ENCODE data around the gene PFDN4. TPM values are rescaled to one million over a fixed set of nuclear protein-coding genes. Genes with fewer than 3 reads are reported as not detected.

PFDN4 gene
- total and polyA plus RNA-seq, 2 of the 13 experiments (the other 11 are each of a cell fraction or from before 2014, with no cell fraction given), result 59.8 to 227 TPM

DNA sequence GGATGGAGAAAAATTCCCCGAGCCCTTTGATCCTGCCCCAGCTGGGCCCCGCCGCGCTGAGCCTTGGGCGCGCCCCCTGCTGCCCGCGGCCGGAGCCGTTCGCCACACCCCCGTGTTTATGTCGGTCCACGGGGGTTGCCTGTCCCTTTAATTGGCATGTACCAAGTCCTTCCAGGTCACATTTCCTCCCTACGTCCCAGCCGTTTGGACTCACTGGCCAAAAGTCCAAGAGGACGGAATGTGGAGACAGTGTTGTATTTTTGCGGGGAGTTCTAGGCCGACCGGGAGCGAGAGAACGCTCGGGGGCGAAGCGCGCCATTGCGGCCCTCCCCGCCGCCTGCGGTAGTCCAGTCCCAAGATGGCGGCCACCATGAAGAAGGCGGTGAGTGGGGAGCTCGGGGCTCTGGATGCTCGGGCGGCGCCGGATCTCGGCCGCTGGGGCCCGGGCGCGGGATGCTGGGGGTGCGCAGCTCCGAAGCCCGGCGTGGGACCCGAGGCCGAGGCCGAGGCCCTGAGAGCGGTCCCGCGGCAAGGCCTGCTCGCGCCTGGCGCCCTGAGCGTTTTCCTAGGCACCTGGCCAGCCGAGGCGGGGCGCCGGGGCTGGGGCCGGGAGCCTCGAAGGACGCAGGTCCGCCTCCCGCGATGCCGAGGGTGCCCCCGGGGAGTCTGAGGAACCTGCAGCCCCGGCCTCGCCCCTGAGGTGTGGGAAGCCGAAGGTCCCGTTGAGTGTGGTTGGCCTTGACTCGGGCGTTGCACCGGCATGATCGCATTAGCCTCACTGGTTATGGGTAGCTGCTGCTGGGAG, at the start of gene PFDN4 (continued):
- TF ChIP-seq, protein P1, sequence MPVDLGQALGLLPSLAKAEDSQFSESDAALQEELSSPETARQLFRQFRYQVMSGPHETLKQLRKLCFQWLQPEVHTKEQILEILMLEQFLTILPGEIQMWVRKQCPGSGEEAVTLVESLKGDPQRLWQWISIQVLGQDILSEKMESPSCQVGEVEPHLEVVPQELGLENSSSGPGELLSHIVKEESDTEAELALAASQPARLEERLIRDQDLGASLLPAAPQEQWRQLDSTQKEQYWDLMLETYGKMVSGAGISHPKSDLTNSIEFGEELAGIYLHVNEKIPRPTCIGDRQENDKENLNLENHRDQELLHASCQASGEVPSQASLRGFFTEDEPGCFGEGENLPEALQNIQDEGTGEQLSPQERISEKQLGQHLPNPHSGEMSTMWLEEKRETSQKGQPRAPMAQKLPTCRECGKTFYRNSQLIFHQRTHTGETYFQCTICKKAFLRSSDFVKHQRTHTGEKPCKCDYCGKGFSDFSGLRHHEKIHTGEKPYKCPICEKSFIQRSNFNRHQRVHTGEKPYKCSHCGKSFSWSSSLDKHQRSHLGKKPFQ (CRISPR knock-in tag; IDR thresholded peaks at IDR 0.05; ENCODE audit: insufficient replicate concordance), result no peak
- TF ChIP-seq, protein P2, sequence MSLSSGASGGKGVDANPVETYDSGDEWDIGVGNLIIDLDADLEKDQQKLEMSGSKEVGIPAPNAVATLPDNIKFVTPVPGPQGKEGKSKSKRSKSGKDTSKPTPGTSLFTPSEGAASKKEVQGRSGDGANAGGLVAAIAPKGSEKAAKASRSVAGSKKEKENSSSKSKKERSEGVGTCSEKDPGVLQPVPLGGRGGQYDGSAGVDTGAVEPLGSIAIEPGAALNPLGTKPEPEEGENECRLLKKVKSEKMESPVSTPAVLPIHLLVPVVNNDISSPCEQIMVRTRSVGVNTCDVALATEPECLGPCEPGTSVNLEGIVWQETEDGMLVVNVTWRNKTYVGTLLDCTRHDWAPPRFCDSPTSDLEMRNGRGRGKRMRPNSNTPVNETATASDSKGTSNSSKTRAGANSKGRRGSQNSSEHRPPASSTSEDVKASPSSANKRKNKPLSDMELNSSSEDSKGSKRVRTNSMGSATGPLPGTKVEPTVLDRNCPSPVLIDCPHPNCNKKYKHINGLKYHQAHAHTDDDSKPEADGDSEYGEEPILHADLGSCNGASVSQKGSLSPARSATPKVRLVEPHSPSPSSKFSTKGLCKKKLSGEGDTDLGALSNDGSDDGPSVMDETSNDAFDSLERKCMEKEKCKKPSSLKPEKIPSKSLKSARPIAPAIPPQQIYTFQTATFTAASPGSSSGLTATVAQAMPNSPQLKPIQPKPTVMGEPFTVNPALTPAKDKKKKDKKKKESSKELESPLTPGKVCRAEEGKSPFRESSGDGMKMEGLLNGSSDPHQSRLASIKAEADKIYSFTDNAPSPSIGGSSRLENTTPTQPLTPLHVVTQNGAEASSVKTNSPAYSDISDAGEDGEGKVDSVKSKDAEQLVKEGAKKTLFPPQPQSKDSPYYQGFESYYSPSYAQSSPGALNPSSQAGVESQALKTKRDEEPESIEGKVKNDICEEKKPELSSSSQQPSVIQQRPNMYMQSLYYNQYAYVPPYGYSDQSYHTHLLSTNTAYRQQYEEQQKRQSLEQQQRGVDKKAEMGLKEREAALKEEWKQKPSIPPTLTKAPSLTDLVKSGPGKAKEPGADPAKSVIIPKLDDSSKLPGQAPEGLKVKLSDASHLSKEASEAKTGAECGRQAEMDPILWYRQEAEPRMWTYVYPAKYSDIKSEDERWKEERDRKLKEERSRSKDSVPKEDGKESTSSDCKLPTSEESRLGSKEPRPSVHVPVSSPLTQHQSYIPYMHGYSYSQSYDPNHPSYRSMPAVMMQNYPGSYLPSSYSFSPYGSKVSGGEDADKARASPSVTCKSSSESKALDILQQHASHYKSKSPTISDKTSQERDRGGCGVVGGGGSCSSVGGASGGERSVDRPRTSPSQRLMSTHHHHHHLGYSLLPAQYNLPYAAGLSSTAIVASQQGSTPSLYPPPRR (CRISPR knock-in tag; IDR thresholded peaks at IDR 0.05; ENCODE audit: borderline replicate concordance), result no peak
- TF ChIP-seq, protein P3, sequence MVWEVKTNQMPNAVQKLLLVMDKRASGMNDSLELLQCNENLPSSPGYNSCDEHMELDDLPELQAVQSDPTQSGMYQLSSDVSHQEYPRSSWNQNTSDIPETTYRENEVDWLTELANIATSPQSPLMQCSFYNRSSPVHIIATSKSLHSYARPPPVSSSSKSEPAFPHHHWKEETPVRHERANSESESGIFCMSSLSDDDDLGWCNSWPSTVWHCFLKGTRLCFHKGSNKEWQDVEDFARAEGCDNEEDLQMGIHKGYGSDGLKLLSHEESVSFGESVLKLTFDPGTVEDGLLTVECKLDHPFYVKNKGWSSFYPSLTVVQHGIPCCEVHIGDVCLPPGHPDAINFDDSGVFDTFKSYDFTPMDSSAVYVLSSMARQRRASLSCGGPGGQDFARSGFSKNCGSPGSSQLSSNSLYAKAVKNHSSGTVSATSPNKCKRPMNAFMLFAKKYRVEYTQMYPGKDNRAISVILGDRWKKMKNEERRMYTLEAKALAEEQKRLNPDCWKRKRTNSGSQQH (CRISPR knock-in tag; IDR thresholded peaks at IDR 0.05; ENCODE audit: low read depth), result peak; percentile 93; the same call in 1 of the 2 replicates
- TF ChIP-seq ZSCAN9 (CRISPR knock-in tag; IDR thresholded peaks at IDR 0.05; ENCODE audit: borderline replicate concordance) (peak; percentile 93), TARDBP (CRISPR knock-in tag; IDR thresholded peaks at IDR 0.05) (peak; percentile 95), ZFP1 (CRISPR knock-in tag; IDR thresholded peaks at IDR 0.05) (peak; percentile 64), ZNF335 (CRISPR knock-in tag; IDR thresholded peaks at IDR 0.05) (peak; percentile 82), SALL1 (CRISPR knock-in tag; IDR thresholded peaks at IDR 0.05) (peak; percentile 96), ADNP (CRISPR knock-in tag; IDR thresholded peaks at IDR 0.05) (no peak; the same call in 1 of the 2 replicates), ZNF12 (CRISPR knock-in tag; IDR thresholded peaks at IDR 0.05) (no peak; the same call in 1 of the 2 replicates), MIER2 (CRISPR knock-in tag; IDR thresholded peaks at IDR 0.05) (peak; percentile 72; the same call in 1 of the 2 replicates), HES4 (CRISPR knock-in tag; IDR thresholded peaks at IDR 0.05; ENCODE audit: borderline replicate concordance) (peak; percentile 90), GPN1 (CRISPR knock-in tag; IDR thresholded peaks at IDR 0.05; ENCODE audit: borderline replicate concordance) (peak; percentile 52; the same call in 1 of the 2 replicates), ZNF382 (CRISPR knock-in tag; IDR thresholded peaks at IDR 0.05; ENCODE audit: borderline replicate concordance) (no peak), AGO2 (optimal IDR thresholded peaks at IDR 0.05; ENCODE audit: low read depth, low read length) (peak; percentile 96), ZNF547 (CRISPR knock-in tag; IDR thresholded peaks at IDR 0.05) (peak; percentile 99)
- TF ChIP-seq, protein P4, sequence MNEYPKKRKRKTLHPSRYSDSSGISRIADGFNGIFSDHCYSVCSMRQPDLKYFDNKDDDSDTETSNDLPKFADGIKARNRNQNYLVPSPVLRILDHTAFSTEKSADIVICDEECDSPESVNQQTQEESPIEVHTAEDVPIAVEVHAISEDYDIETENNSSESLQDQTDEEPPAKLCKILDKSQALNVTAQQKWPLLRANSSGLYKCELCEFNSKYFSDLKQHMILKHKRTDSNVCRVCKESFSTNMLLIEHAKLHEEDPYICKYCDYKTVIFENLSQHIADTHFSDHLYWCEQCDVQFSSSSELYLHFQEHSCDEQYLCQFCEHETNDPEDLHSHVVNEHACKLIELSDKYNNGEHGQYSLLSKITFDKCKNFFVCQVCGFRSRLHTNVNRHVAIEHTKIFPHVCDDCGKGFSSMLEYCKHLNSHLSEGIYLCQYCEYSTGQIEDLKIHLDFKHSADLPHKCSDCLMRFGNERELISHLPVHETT (CRISPR knock-in tag; conservative IDR thresholded peaks at IDR 0.05), result peak; percentile 76
- TF ChIP-seq, protein P5, sequence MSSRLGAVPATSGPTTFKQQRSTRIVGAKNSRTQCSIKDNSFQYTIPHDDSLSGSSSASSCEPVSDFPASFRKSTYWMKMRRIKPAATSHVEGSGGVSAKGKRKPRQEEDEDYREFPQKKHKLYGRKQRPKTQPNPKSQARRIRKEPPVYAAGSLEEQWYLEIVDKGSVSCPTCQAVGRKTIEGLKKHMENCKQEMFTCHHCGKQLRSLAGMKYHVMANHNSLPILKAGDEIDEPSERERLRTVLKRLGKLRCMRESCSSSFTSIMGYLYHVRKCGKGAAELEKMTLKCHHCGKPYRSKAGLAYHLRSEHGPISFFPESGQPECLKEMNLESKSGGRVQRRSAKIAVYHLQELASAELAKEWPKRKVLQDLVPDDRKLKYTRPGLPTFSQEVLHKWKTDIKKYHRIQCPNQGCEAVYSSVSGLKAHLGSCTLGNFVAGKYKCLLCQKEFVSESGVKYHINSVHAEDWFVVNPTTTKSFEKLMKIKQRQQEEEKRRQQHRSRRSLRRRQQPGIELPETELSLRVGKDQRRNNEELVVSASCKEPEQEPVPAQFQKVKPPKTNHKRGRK (CRISPR knock-in tag; IDR thresholded peaks at IDR 0.05), result no peak
